ENCODE data around the gene TINCR.
"Not testable (repeated sequence)": the region's sequence is repeated elsewhere in the genome, so short reads cannot be mapped to it uniquely, and the experiment has no call there.

Gene TINCR

DNA sequence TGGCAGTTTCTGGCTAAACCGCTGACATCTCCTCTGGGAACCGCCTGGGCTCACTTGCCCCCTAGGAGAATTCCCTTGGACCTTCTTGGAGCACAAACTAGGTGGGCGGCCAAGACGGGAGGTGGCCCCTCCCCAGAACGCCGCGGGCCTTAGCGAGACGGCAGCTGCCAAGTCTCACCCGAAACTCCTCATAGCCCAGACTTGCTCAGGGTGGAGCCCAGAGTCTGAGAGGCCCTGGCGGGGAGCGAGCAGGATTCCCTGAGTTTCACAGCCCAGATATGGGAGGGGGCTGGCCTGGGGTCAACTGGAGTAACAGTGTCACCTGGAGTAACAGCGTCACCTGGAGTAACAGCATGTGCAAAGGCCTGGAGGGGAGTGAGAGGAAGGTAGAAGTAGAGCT, 10.1 kb downstream of the TINCR start:
- no peak for DNase-seq

DNA sequence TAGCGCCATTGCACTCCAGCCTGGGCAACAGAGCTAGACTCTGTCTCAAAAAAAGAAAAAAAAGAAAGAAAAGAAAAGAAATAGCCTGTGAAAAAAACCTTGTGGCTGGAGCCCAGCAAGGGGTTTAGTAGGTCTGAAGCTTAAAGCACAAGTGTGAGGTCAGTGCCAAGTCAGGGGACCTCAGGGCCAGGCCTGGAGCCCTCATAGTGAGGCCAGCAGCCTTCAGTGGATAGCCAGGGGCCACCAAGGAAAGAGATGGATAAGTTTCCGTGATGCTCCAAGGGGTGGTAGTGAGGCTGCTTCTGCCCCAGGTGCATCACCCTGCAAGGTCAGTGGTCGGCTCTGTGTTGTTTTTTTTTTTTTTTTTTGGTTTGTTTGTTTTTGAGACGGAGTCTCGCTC, 12.9 kb downstream of the TINCR start:
- no peak for DNase-seq

DNA sequence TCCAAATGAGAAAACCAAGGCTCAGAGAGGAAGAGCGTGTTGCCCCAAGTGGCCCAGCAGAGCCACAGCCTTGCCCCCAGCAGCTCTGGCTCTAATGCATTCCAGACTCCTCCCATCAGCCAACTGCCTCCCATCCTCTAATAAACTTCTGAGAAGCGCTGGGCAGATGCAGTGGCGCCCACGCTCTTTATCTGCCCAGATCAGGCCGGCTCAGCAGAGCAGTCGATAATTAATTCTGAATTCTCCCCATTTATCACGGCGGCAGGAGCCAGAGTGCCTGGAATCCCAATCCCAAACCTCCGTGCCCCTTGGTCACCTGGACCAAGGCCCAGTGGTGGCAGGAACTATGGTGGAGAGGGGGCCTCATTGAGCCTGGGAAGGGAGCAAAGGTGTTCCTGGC, 13.9 kb downstream of the TINCR start:
- no peak for DNase-seq

- peak; percentile 31 for DNase-seq
These were observed 19.9 kb downstream of the TINCR start for GRCh38 chr19:5547881-5548280.

- no peak for DNase-seq
These were observed 21.8 kb downstream of the TINCR start for GRCh38 chr19:5545984-5546383.

DNA sequence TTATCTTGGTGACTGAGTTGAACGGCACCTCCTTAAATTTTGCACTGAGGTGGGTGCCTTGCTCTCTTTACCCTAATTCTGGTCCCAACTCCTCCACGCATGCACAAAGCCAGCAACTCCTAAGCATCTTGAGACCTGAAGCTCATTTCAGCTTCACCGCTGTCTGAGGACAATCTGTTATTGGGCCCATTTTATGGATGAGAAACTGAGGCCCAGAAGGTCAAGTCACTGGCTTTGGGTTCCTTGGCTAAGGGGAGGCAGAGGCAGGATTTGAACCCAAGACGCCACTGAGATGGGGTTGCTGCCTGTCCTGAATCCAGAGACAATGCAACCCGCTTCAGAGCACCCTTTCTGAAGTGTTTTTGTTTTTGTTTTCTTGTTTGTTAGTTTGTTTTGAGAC, 22.7 kb downstream of the TINCR start:
- no peak for DNase-seq

DNA sequence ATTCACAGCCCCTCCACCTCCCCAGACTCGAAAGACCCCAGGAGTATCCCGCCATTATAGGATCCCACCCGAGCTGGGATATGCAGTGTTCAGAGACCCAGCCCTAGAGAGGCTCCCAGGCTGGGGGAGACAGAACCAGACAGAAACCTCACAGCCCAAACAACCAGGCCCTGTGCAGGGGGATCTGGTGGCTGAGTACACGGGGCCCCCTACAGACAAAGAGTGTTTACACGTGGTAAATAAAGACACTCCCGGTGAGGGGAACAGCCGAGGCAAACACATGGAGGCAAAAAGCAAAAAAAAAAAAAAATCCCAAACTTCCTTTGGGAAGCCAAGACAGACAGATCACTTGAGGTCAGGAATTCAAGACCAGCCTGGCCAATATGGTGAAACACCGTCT, 25.1 kb downstream of the TINCR start:
- no peak for DNase-seq

- DNase-seq: no peak
These were observed 26.3 kb downstream of the TINCR start for GRCh38 chr19:5541456-5541855.

GRCh38 chr19:5540208-5540607, 27.5 kb downstream of the TINCR start:
- DNase-seq: no peak

DNA sequence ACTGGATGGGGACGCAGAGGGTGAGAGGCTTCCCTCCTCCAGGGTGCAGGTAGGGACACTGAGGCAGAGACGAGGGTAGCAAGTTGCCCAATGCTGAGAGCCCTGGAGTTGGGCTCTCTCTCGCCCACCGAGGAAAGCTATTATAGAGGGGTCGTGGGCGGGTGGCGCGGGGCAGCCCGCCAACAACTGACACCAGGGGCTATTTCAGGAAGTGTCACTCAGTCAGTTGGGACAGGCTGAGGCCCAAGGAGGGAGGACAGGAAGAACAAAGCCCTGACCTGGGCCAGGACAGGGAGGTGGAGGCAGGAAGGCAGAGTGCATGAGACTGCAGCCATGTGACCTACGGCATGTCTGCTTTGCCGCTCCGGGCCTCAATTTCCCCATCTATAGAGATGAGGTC, 29.9 kb downstream of the TINCR start:
- DNase-seq: no peak

DNA sequence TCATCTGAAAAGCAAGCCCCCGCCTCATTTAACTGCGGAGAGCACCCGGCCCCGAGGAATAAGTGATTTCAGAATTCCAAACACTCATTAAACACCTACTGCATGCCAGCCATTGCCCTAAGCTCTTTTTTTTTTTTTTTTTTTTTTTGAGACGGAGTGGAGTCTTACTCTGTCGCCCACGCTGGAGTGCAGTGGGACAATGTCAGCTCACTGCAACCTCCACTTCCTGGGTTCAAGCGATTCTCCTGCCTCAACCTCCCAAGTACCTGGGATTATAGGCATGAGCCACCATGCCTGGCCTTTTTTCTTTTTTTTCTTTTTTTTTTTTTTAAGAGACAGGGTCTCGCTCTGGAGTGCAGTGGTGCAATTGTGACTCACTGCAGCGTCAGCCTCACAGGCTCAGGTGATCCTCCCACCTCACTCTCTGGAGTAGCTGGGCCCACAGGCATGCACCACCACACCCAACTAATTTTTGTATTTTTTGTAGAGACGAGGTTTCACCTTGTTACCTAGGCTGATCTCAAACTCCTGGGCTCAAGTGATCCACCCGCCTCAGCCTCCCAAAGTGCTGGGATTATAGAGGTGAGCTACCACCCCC, 30.7 kb downstream of the TINCR start:
- DNase-seq: not testable (repeated sequence)

- peak; percentile 60 for DNase-seq
These were observed 31.3 kb downstream of the TINCR start for GRCh38 chr19:5536337-5536894.

GRCh38 chr19:5534787-5535586, 32.8 kb downstream of the TINCR start:
- no peak for DNase-seq

DNA sequence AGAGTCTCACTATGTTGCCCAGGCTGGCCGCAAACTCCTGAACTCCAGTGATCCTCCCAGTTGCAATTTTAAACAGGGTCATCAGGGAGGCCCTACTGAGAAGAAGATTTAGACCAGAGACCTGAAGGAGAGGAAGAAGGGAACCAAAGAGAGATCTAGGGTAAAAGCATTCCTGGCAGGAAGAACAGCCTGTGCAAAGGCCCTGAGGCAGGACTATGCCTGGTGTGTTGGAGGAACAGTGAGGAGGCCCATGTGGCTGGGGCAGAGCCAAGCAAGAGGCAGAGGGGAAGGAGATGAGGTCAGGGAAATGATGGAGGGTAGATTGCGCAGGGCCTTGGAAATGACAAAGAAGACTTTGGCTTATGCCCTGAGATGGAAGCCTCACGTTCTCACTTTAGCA, 34.5 kb downstream of the TINCR start:
- no peak for DNase-seq

DNA sequence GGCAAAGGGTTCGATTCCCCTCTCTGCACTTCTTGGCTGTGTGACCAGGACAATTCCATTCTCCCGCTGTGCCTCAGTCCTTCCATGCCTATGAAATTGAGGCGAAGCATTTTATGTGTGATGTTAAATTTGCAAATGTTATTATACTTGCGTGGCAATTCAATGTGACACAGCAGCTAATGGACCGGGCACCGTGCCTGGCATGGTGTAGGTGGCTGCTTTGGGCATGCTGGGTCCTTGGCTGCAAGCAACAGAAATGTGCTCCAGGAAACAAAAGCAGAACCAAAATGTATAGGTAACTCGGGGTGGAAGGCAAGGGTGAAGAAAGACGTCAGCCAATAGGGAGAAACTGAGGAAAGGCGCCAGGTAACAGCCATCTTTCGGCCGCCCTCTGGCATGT, 37.1 kb downstream of the TINCR start:
- DNase-seq: no peak

- no peak for DNase-seq
These were observed 41.1 kb downstream of the TINCR start for GRCh38 chr19:5526691-5527090.

DNA sequence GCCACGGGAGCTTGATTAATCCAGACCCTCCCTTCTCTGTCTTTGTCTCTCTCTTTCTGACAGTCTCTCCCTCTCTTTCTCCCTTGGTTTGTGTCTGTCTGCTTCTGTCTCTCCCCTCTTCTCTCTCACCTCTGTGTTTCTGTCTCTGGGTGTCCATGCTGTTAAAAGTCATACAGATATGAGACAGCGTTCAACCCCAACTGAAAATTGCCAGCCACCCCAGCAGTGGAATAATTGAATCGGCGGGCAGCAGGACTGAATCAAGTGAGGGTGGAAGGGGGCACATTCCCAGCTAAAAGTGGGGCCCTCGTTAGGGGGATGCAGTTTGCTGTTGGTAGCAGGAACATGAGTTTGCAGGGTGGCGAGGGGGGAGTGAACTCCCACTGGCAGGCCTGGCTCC, 43.7 kb downstream of the TINCR start:
- DNase-seq: no peak

DNA sequence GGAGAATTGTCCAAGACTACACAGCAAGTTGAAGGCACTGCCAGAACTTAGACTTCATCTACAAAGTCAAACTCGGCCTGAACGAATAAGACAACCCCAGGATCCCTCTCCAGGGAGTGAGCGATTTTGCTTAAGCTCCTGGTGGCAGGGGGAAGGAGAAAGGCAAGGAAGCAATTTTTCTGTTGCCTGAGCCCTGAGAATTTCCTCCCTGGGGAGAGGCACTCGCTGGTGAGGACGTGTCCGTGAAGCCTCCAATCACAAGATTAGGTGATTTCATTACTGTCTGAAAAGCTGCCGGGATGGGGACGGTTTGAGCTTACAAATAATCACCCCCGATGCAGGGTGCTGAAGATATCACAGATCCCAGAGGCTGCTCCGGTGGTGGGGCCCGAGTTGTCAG, 45.6 kb downstream of the TINCR start:
- DNase-seq: no peak

- DNase-seq: no peak
These were observed 47.3 kb downstream of the TINCR start for GRCh38 chr19:5520501-5520900.

- no peak for DNase-seq
These were observed 48.7 kb downstream of the TINCR start for GRCh38 chr19:5519076-5519475.

DNA sequence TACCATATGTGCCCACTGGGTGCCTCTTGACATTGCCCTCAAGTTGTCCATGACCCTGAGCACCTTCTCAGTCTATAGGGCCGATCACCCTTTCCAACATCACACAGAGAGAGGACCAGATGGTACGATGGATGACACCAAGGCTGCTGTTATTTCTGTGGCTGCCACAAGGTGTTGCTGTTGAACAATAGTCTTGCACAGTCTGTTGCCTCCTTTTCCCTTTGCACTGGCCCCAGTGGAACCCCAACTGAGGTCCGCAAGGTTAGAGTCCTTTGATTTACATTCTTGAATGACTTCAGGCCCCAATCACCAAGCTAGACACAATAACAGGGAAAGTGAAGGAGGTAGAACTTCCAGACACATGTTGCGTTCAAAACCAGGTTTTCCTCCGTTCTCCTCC, 52.0 kb downstream of the TINCR start:
- no peak for DNase-seq

DNA sequence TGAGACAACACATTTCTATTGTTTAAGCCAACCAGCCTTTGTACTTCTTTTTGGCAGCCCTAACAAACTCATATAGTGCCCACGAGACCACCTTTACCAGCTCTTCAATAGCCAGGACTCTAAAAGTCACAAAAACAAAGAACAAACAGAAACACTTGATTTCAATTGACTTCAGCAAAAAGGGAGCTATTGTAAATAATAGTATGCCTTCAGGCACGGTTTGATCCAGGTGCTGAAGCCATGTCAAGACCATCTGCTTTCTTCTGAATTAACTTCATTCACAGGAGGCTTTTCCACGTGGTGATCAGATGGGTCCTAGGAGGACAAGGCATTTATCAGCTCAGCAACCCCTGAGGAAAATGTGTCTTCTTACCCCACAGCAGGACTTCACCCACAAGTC, 53.8 kb downstream of the TINCR start:
- no peak for DNase-seq

GRCh38 chr19:5512715-5513114, 55.0 kb downstream of the TINCR start:
- no peak for DNase-seq
